Mononuclear cell (primary cell): ENCODE data around the gene SPDYE4. TPM values are rescaled to one million over a fixed set of nuclear protein-coding genes. Genes with fewer than 3 reads are reported as not detected.

Experiments
- H3K27me3 ChIP-seq: 2 replicates; pipeline ENCODE4 v1.6.0; 2011; ENCODE audit warnings: low read length, control low read depth; ENCODE audit not compliant: insufficient read depth
- H3K4me1 ChIP-seq: 2 replicates; pipeline ENCODE4 v1.5.1; 2011; ENCODE audit warnings: mild to moderate bottlenecking, low read length, control low read depth; ENCODE audit not compliant: insufficient read depth
- H3K4me3 ChIP-seq: 2 replicates; pipeline ENCODE4 v1.5.1; 2011; ENCODE audit warnings: mild to moderate bottlenecking, low read length, moderate library complexity
- H3K9me3 ChIP-seq: 2 replicates; pipeline ENCODE4 v1.5.1; 2011; ENCODE audit warnings: low read depth, mild to moderate bottlenecking, control low read depth, low read length
- total RNA-seq: library from RNA; depleted of rRNA; stranded (reverse); fragments of >200 nt; gene quantifications from one replicate; pipeline ENCODE4 v1.2.3, GENCODE V29; 2012

Gene SPDYE4
- total RNA-seq, 1 donor, result not detected

- no peak overlapping the region for H3K4me3 ChIP-seq
- peaks cover 46% of the 10 kb centered on the region for H3K4me1 ChIP-seq
- no peaks in the 10 kb centered on the region for H3K9me3 ChIP-seq
- H3K27me3 ChIP-seq, result no peaks in the 10 kb centered on the region
Measured at GRCh38 chr17:8792646-8793045, 34.3 kb upstream of the SPDYE4 start.

GRCh38 chr17:8791910-8792270 is 33.5 kb upstream of the SPDYE4 start:
- Histone ChIP-seq H3K4me3 (no peak overlapping the region), H3K4me1 (peaks cover 46% of the 10 kb centered on the region), H3K9me3 (no peaks in the 10 kb centered on the region), H3K27me3 (no peaks in the 10 kb centered on the region)

- Histone ChIP-seq H3K4me3 (no peak overlapping the region), H3K4me1 (peaks cover 46% of the 10 kb centered on the region)
Measured at GRCh38 chr17:8791248-8791909, 33.0 kb upstream of the SPDYE4 start.

GRCh38 chr17:8789743-8790142 is 31.4 kb upstream of the SPDYE4 start:
- H3K4me3 ChIP-seq, result no peak overlapping the region
- no peaks in the 10 kb centered on the region for H3K9me3 ChIP-seq
- no peaks in the 10 kb centered on the region for H3K27me3 ChIP-seq
- H3K4me1 ChIP-seq, result peaks cover 40% of the 10 kb centered on the region

More at GRCh38 chr17:8791248-8791909, 33.0 kb upstream of the SPDYE4 start:
- Histone ChIP-seq H3K9me3 (no peaks in the 10 kb centered on the region), H3K27me3 (no peaks in the 10 kb centered on the region)

GRCh38 chr17:8788998-8789397 is 30.7 kb upstream of the SPDYE4 start:
- Histone ChIP-seq H3K9me3 (no peaks in the 10 kb centered on the region), H3K4me1 (peaks cover 32% of the 10 kb centered on the region), H3K27me3 (no peaks in the 10 kb centered on the region), H3K4me3 (no peak overlapping the region)

- no peaks in the 10 kb centered on the region for H3K27me3 ChIP-seq
- no peak overlapping the region for H3K4me3 ChIP-seq
- H3K9me3 ChIP-seq, result no peaks in the 10 kb centered on the region
- H3K4me1 ChIP-seq, result peaks cover 22% of the 10 kb centered on the region
Measured at GRCh38 chr17:8785547-8786413, 27.4 kb upstream of the SPDYE4 start.

GRCh38 chr17:8782176-8782575 is 23.8 kb upstream of the SPDYE4 start:
- no peaks in the 10 kb centered on the region for H3K9me3 ChIP-seq
- peaks cover 2% of the 10 kb centered on the region for H3K27me3 ChIP-seq
- H3K4me1 ChIP-seq, result peaks cover 16% of the 10 kb centered on the region
- no peak overlapping the region for H3K4me3 ChIP-seq

GRCh38 chr17:8781776-8782175 is 23.4 kb upstream of the SPDYE4 start:
- no peak overlapping the region for H3K4me3 ChIP-seq
- no peaks in the 10 kb centered on the region for H3K9me3 ChIP-seq
- H3K4me1 ChIP-seq, result peaks cover 16% of the 10 kb centered on the region
- H3K27me3 ChIP-seq, result peaks cover 5% of the 10 kb centered on the region

- peaks cover 15% of the 10 kb centered on the region for H3K4me1 ChIP-seq
- peaks cover 9% of the 10 kb centered on the region for H3K9me3 ChIP-seq
- peaks cover 14% of the 10 kb centered on the region for H3K27me3 ChIP-seq
- H3K4me3 ChIP-seq, result no peak overlapping the region
Measured at GRCh38 chr17:8776881-8777280, 18.5 kb upstream of the SPDYE4 start.

- H3K27me3 ChIP-seq, result peaks cover 14% of the 10 kb centered on the region
- H3K4me3 ChIP-seq, result no peak overlapping the region
- H3K9me3 ChIP-seq, result peaks cover 9% of the 10 kb centered on the region
- peaks cover 13% of the 10 kb centered on the region for H3K4me1 ChIP-seq
Measured at GRCh38 chr17:8776248-8776647, 17.9 kb upstream of the SPDYE4 start.

- no peaks in the 10 kb centered on the region for H3K27me3 ChIP-seq
- H3K9me3 ChIP-seq, result no peaks in the 10 kb centered on the region
- no peaks in the 10 kb centered on the region for H3K4me1 ChIP-seq
- no peak overlapping the region for H3K4me3 ChIP-seq
Measured at GRCh38 chr17:8766731-8767130, 8.4 kb upstream of the SPDYE4 start.

- Histone ChIP-seq H3K4me3 (no peak overlapping the region), H3K4me1 (no peaks in the 10 kb centered on the region), H3K27me3 (no peaks in the 10 kb centered on the region), H3K9me3 (no peaks in the 10 kb centered on the region)
Measured at GRCh38 chr17:8762012-8762411, 3.7 kb upstream of the SPDYE4 start.

- Histone ChIP-seq H3K9me3 (no peaks in the 10 kb centered on the region), H3K4me3 (no peak overlapping the region), H3K27me3 (no peaks in the 10 kb centered on the region), H3K4me1 (no peaks in the 10 kb centered on the region)
Measured at GRCh38 chr17:8757189-8757588, 1.2 kb downstream of the SPDYE4 start.

GRCh38 chr17:8755590-8756255 is 2.6 kb downstream of the SPDYE4 start:
- H3K27me3 ChIP-seq, result no peaks in the 10 kb centered on the region
- H3K4me1 ChIP-seq, result no peaks in the 10 kb centered on the region
- no peaks in the 10 kb centered on the region for H3K9me3 ChIP-seq
- H3K4me3 ChIP-seq, result no peak overlapping the region

GRCh38 chr17:8754890-8755289 is 3.5 kb downstream of the SPDYE4 start:
- Histone ChIP-seq H3K9me3 (no peaks in the 10 kb centered on the region), H3K4me1 (no peaks in the 10 kb centered on the region)

More at GRCh38 chr17:8754890-8755289, 3.5 kb downstream of the SPDYE4 start:
- Histone ChIP-seq H3K27me3 (no peaks in the 10 kb centered on the region), H3K4me3 (no peak overlapping the region)
